ENCODE measurements around the gene PGLYRP4. TPM values are rescaled to one million over a fixed set of nuclear protein-coding genes. Genes with fewer than 3 reads are reported as not detected.
"Not testable (repeated sequence)": the region's sequence is repeated elsewhere in the genome, so short reads cannot be mapped to it uniquely, and the experiment has no call there.

The PGLYRP4 gene
- total and polyA plus RNA-seq, 4 donors = not detected

DNA sequence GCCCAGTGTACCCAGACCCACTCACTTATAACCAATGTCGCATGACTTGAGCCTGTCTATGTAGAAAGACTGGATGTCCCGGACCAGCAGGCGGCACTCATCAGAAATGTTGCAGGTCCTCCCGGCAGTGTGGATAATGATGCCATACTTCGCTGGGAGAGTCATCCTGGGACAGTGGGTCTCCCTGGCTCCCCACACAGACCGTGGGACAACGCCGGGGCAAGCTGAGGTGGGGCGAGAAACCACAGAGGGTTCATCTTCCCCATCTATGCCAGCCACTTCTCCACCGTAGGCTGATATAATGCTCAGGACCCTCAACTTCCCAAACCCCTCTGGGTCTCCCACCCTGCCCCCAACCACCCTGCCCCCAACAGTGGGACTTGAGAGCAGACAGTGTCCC lies 8.3 kb downstream of the PGLYRP4 start:
- no peaks in the 10 kb centered on the region for H3K4me1 ChIP-seq (ENCODE audit: control insufficient read depth in 1 of 2, insufficient read depth in 2 of 2, low read length in 2 of 2)
- no peak for ATAC-seq (ENCODE audit: low FRiP score)
- 92 to 93% methylated on average over 10 of the region's 10 CpGs for WGBS, 2 donors
- H3K27ac ChIP-seq (ENCODE audit: low read depth in 1 of 2, low read length in 2 of 2) = no peak overlapping the region
- DNase-seq = no peak
- H3K4me3 ChIP-seq (ENCODE audit: low read length in 2 of 2) = no peak overlapping the region
- no peaks in the 10 kb centered on the region for H3K36me3 ChIP-seq (ENCODE audit: control insufficient read depth in 1 of 2, insufficient read depth in 2 of 2, low read length in 1 of 2)
- intact Hi-C loops (cut with DNase I) = no loop called here
- peaks cover 0 to 2% of the 10 kb centered on the region in 2 donors for H3K27me3 ChIP-seq (ENCODE audit: control insufficient read depth in 1 of 2, insufficient read depth in 2 of 2, low read length in 1 of 2)
- H3K9me3 ChIP-seq (ENCODE audit: control insufficient read depth, low read length) = no peaks in the 10 kb centered on the region

DNA sequence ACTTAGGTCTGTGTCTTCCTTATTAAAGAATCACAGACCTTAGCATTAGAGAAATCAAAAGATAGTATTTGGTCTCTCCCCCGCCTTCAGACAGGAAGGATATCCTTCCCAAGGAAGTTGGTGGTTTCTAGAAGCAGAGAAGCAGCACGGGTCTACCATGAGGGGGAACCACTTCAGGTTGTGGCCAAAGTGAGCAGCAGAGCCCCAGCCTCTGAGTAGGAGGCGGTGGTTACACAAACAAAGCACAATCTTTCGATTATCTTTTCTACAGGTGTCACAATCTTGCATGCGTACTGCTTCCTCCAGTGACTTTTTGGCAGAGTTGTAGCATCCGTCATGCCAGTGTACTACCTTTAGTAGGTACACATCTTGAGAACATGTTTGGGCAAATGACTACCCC lies 8.8 kb downstream of the PGLYRP4 start:
- peaks cover 0 to 2% of the 10 kb centered on the region in 2 donors for H3K27me3 ChIP-seq (ENCODE audit: control insufficient read depth in 1 of 2, insufficient read depth in 2 of 2, low read length in 1 of 2)
- H3K36me3 ChIP-seq (ENCODE audit: control insufficient read depth in 1 of 2, insufficient read depth in 2 of 2, low read length in 1 of 2) = no peaks in the 10 kb centered on the region
- ATAC-seq (ENCODE audit: low FRiP score) (no peak), DNase-seq (no peak)
- no peak overlapping the region for H3K4me3 ChIP-seq (ENCODE audit: low read length in 2 of 2)
- H3K27ac ChIP-seq (ENCODE audit: low read depth in 1 of 2, low read length in 2 of 2) = no peak overlapping the region
- intact Hi-C loops (cut with DNase I) = no loop called here
- no peaks in the 10 kb centered on the region for H3K4me1 ChIP-seq (ENCODE audit: control insufficient read depth in 1 of 2, insufficient read depth in 2 of 2, low read length in 2 of 2)
- H3K9me3 ChIP-seq (ENCODE audit: control insufficient read depth, low read length) = no peaks in the 10 kb centered on the region
- 79 to 82% methylated on average over 6 of the region's 6 CpGs for WGBS, 2 donors

DNA sequence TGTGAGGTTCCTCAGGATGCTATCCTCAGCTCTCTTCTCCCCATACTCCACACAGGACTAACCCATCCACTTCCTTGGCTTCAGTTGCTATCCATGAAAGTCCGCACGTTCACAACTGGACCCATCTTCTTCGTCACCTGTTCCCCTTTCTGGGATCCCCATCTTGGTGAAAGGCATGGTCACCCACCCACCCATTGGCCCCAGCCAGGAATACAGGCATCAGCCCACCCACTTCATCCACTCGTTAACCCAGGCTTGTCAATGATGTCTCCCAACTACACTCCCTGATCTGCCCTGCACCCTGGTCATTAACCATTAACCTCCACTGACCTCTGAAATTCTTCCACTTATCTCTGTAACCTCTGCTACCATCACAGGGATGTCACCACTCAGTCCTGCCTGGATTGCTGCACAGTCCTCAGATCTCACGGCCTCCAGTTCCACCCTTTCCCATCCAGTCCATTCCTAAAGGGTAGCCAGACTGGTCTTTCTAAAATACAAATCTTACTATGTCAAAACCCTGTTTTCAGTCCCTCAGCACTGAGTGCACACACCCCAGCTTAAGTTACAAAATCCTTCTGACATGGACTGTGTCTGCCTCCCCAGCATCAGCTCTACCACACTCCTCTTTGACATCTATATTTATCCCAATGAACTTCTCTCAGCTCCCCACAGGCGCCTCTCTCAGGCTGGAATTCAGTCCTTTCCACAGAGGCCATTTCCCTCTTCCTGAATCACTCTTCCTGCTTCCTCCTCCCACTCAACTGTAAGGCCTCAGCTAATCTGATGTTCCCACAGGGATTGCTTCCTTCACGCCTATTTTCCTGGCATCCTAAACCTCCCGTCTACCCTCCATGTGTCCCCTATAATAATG lies 10.4 kb downstream of the PGLYRP4 start:
- DNase-seq (no peak), ATAC-seq (ENCODE audit: low FRiP score) (no peak)
- Histone ChIP-seq H3K4me3 (ENCODE audit: low read length in 2 of 2) (no peak overlapping the region), H3K27ac (ENCODE audit: low read depth in 1 of 2, low read length in 2 of 2) (no peak overlapping the region), H3K36me3 (ENCODE audit: control insufficient read depth in 1 of 2, insufficient read depth in 2 of 2, low read length in 1 of 2) (no peaks in the 10 kb centered on the region), H3K27me3 (ENCODE audit: control insufficient read depth in 1 of 2, insufficient read depth in 2 of 2, low read length in 1 of 2) (peaks cover 0 to 2% of the 10 kb centered on the region in 2 donors), H3K4me1 (ENCODE audit: control insufficient read depth in 1 of 2, insufficient read depth in 2 of 2, low read length in 2 of 2) (no peaks in the 10 kb centered on the region), H3K9me3 (ENCODE audit: control insufficient read depth, low read length) (no peaks in the 10 kb centered on the region)
- WGBS, 2 donors = 65 to 70% methylated on average over 8 of the region's 8 CpGs
- intact Hi-C loops (cut with DNase I) = no loop called here

DNA sequence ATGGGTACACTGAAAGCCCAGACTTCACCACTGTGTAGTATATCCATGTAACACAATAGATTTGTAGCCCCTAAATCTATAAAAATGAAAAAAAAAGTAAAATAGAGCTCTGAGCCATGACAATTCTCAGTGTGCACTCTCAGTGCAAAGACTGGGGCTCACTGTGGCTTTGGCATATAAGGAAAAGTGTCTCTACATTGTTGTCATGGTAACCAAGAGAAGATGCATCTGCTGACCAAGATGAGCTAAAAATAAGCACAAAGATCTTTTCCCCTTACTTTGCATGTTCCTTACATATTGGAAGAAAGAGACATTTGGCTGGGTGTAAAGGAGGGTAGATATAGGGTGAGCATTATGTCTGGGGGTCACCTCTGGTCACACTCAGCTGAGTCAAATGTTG lies 12.0 kb downstream of the PGLYRP4 start:
- no peak for DNase-seq
- intact Hi-C loops (cut with DNase I) = no loop called here
- Histone ChIP-seq H3K9me3 (ENCODE audit: control insufficient read depth, low read length) (no peaks in the 10 kb centered on the region), H3K27me3 (ENCODE audit: control insufficient read depth in 1 of 2, insufficient read depth in 2 of 2, low read length in 1 of 2) (peaks cover 0 to 2% of the 10 kb centered on the region in 2 donors), H3K36me3 (ENCODE audit: control insufficient read depth in 1 of 2, insufficient read depth in 2 of 2, low read length in 1 of 2) (no peaks in the 10 kb centered on the region), H3K4me1 (ENCODE audit: control insufficient read depth in 1 of 2, insufficient read depth in 2 of 2, low read length in 2 of 2) (no peaks in the 10 kb centered on the region), H3K4me3 (ENCODE audit: low read length in 2 of 2) (no peak overlapping the region), H3K27ac (ENCODE audit: low read depth in 1 of 2, low read length in 2 of 2) (no peak overlapping the region)
- no peak for ATAC-seq (ENCODE audit: low FRiP score)

DNA sequence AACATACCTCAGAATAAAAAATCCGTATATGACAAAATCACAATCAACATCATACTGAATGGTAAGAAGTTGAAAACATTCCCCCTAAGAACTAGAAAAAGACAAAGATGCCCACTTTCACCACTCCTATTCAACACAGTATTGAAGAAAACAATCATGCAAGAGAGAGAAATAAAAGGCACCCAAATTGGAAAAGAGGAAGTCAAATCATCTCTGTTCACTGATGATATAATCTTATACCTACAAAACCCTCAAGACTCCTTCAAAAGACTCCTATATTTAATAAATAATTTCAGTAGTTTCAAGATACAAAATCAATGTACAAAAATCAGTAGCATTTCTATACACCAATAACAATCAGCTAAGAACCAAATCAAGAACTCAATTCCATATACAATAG lies 14.7 kb downstream of the PGLYRP4 start:
- Histone ChIP-seq H3K27me3 (ENCODE audit: control insufficient read depth in 1 of 2, insufficient read depth in 2 of 2, low read length in 1 of 2) (no peaks in the 10 kb centered on the region), H3K4me3 (ENCODE audit: low read length in 2 of 2) (no peak overlapping the region), H3K4me1 (ENCODE audit: control insufficient read depth in 1 of 2, insufficient read depth in 2 of 2, low read length in 2 of 2) (no peaks in the 10 kb centered on the region), H3K9me3 (ENCODE audit: control insufficient read depth, low read length) (peaks cover 1% of the 10 kb centered on the region), H3K36me3 (ENCODE audit: control insufficient read depth in 1 of 2, insufficient read depth in 2 of 2, low read length in 1 of 2) (no peaks in the 10 kb centered on the region), H3K27ac (ENCODE audit: low read depth in 1 of 2, low read length in 2 of 2) (no peak overlapping the region)
- WGBS, 2 donors = 85 to 89% methylated on average over 1 of the region's 1 CpG
- no peak for DNase-seq
- no peak for ATAC-seq (ENCODE audit: low FRiP score)
- intact Hi-C loops (cut with DNase I) = no loop called here

DNA sequence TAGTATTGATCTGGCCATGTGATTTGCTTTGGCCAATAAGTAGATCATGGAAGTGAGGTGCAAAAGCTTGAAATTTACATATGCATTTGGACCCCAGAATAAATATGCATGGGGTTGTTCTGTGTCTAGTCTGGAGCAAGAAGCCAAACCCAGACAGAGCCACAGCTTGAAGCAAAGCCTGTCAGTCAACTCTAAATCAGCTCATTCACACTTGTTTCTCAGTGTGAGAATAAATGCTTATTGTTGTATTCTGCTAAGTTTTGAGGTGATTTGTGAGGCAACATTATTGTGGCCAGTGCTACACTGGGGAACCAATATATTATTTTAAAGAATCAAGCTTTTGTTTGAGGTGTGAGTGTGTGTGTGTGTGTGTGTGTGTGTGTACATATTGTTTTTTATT lies 23.7 kb downstream of the PGLYRP4 start:
- Histone ChIP-seq H3K36me3 (ENCODE audit: control insufficient read depth in 1 of 2, insufficient read depth in 2 of 2, low read length in 1 of 2) (no peaks in the 10 kb centered on the region), H3K9me3 (ENCODE audit: control insufficient read depth, low read length) (peaks cover 10% of the 10 kb centered on the region), H3K27me3 (ENCODE audit: control insufficient read depth in 1 of 2, insufficient read depth in 2 of 2, low read length in 1 of 2) (peaks cover 0 to 3% of the 10 kb centered on the region in 2 donors), H3K4me3 (ENCODE audit: low read length in 2 of 2) (no peak overlapping the region), H3K4me1 (ENCODE audit: control insufficient read depth in 1 of 2, insufficient read depth in 2 of 2, low read length in 2 of 2) (no peaks in the 10 kb centered on the region), H3K27ac (ENCODE audit: low read depth in 1 of 2, low read length in 2 of 2) (no peak overlapping the region)
- DNase-seq (no peak), ATAC-seq (ENCODE audit: low FRiP score) (no peak)
- intact Hi-C loops (cut with DNase I) = no loop called here

DNA sequence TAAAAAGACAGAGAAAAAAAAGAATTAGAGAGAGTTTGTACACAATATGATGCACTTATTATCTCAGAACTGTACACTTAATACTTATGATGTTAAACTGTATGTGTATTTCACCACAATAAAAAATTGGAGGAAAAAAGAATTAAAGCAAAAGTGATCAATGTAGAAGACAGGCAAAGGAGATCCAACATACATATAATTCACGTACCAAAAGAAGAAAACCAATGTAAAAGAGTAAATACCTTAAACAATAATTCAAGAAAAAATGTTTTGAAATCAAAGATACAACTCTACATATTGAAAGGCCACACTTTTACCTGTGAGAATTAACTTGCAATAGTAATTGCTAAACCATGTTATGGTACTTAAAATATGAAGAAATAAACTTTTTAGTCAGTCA lies 26.1 kb downstream of the PGLYRP4 start:
- H3K4me1 ChIP-seq (ENCODE audit: control insufficient read depth in 1 of 2, insufficient read depth in 2 of 2, low read length in 2 of 2) = no peaks in the 10 kb centered on the region
- intact Hi-C loops (cut with DNase I) = no loop called here
- WGBS, 2 donors = 0% methylated on average over 1 of the region's 1 CpG
- H3K4me3 ChIP-seq (ENCODE audit: low read length in 2 of 2) = no peak overlapping the region
- H3K9me3 ChIP-seq (ENCODE audit: control insufficient read depth, low read length) = peaks cover 10% of the 10 kb centered on the region
- DNase-seq (no peak), ATAC-seq (ENCODE audit: low FRiP score) (no peak)
- no peaks in the 10 kb centered on the region for H3K36me3 ChIP-seq (ENCODE audit: control insufficient read depth in 1 of 2, insufficient read depth in 2 of 2, low read length in 1 of 2)
- H3K27me3 ChIP-seq (ENCODE audit: control insufficient read depth in 1 of 2, insufficient read depth in 2 of 2, low read length in 1 of 2) = peaks cover 0 to 3% of the 10 kb centered on the region in 2 donors
- H3K27ac ChIP-seq (ENCODE audit: low read depth in 1 of 2, low read length in 2 of 2) = no peak overlapping the region

DNA sequence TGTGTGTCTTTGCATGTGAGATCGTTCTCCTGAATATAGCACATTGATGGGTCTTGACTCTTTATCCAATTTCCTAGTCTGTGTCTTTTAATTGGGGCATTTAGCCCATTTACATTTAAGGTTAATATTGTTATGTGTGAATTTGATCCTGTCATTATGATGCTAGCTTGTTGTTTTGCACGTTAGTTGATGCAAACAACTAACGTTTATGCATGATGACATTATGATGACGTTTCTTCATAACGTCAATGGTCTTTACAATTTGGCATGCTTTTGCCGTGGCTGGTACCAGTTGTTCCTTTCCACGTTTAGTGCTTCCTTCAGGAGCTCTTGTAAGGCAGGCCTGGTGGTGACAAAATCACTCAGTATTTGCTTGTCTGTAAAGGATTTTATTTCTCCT lies 30.5 kb downstream of the PGLYRP4 start:
- H3K4me3 ChIP-seq (ENCODE audit: low read length in 2 of 2); DNase-seq; intact Hi-C loops (cut with DNase I); H3K4me1 ChIP-seq (ENCODE audit: control insufficient read depth in 1 of 2, insufficient read depth in 2 of 2, low read length in 2 of 2); ATAC-seq (ENCODE audit: low FRiP score); H3K27me3 ChIP-seq (ENCODE audit: control insufficient read depth in 1 of 2, insufficient read depth in 2 of 2, low read length in 1 of 2); H3K27ac ChIP-seq (ENCODE audit: low read depth in 1 of 2, low read length in 2 of 2); H3K9me3 ChIP-seq (ENCODE audit: control insufficient read depth, low read length); H3K36me3 ChIP-seq (ENCODE audit: control insufficient read depth in 1 of 2, insufficient read depth in 2 of 2, low read length in 1 of 2): not testable (repeated sequence)
- 80 to 84% methylated on average over 7 of the region's 7 CpGs for WGBS, 2 donors

DNA sequence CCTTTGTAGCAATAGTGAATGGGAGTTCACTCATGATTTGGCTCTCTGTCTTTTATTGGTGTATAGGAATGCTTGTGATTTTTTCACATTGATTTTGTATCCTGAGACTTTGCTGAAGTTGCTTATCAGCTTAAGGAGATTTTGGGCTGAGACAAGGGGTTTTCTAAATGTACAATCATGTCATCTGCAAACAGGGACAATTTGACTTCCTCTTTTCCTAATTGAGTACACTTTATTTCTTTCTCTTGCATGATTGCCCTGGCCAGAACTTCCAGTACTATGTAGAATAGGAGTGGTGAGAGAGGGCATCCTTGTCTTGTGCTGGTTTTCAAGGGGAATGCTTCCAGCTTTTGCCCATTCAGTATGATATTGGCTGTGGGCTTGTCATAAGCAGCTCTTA lies 32.6 kb downstream of the PGLYRP4 start:
- H3K27ac ChIP-seq (ENCODE audit: low read depth in 1 of 2, low read length in 2 of 2); H3K4me3 ChIP-seq (ENCODE audit: low read length in 2 of 2); H3K36me3 ChIP-seq (ENCODE audit: control insufficient read depth in 1 of 2, insufficient read depth in 2 of 2, low read length in 1 of 2); H3K27me3 ChIP-seq (ENCODE audit: control insufficient read depth in 1 of 2, insufficient read depth in 2 of 2, low read length in 1 of 2); H3K4me1 ChIP-seq (ENCODE audit: control insufficient read depth in 1 of 2, insufficient read depth in 2 of 2, low read length in 2 of 2); DNase-seq; intact Hi-C loops (cut with DNase I); ATAC-seq (ENCODE audit: low FRiP score); H3K9me3 ChIP-seq (ENCODE audit: control insufficient read depth, low read length): not testable (repeated sequence)
